SK-N-SH treated with all-trans-retinoic acid at 6 μM for 48 hours (cell line): ENCODE data around the gene PPL.

ENCODE experiments used
- ATAC-seq: fragments of 200-7000 bp; cut with Tn5 transposase; 3 replicates; pipeline ENCODE4 v1.9.1; 2020; ENCODE audit warnings: mild to moderate bottlenecking, moderate library complexity
- ARNTL ChIP-seq: fragments of 450-650 bp; formaldehyde crosslinking; IDR thresholded peaks from 2 replicates; pipeline ENCODE4 v1.5.0; 2020; ENCODE audit warnings: low read depth, mild to moderate bottlenecking, moderate library complexity, borderline replicate concordance
- BACH2 ChIP-seq: fragments of 250-450 bp; sonication (Bioruptor Pico); IDR thresholded peaks from 2 replicates; pipeline ENCODE4 v1.9.0; 2021; ENCODE audit warnings: mild to moderate bottlenecking, borderline replicate concordance
- CSDC2 ChIP-seq: fragments of 250-450 bp; sonication (Bioruptor Pico); IDR thresholded peaks from 2 replicates; pipeline ENCODE4 v1.5.0; 2020; ENCODE audit warnings: mild to moderate bottlenecking, moderate library complexity
- GLIS3 ChIP-seq: fragments of 250-450 bp; sonication (Bioruptor Pico); IDR thresholded peaks from 2 replicates; pipeline ENCODE4 v1.5.0; 2020; ENCODE audit warnings: mild to moderate bottlenecking, moderate library complexity
- OSR1 ChIP-seq: fragments of 250-450 bp; sonication (Bioruptor Pico); IDR thresholded peaks from 2 replicates; pipeline ENCODE4 v1.8.0; 2022; ENCODE audit warnings: moderate library complexity, mild to moderate bottlenecking, inconsistent platforms
- SNAI2 ChIP-seq: fragments of 250-450 bp; sonication (Bioruptor Pico); IDR thresholded peaks from 2 replicates; pipeline ENCODE4 v1.5.0; 2020; ENCODE audit warnings: mild to moderate bottlenecking, moderate library complexity
- TCF4 ChIP-seq: fragments of 250-450 bp; sonication (Bioruptor Pico); IDR thresholded peaks from 2 replicates; pipeline ENCODE4 v1.8.0; 2021; ENCODE audit warnings: mild to moderate bottlenecking, moderate library complexity, borderline replicate concordance
- TOX ChIP-seq: fragments of 250-450 bp; sonication (Bioruptor Pico); IDR thresholded peaks from 2 replicates; pipeline ENCODE4 v1.8.0; 2021; ENCODE audit warnings: mild to moderate bottlenecking, moderate library complexity, borderline replicate concordance
- ZC3H10 ChIP-seq: fragments of 250-450 bp; sonication (Bioruptor Pico); IDR thresholded peaks from 2 replicates; pipeline ENCODE4 v1.5.1; 2021; ENCODE audit warnings: mild to moderate bottlenecking, moderate library complexity
- ZFP3 ChIP-seq: fragments of 250-450 bp; sonication (Bioruptor Pico); IDR thresholded peaks from 2 replicates; pipeline ENCODE4 v1.5.0; 2020; ENCODE audit warnings: mild to moderate bottlenecking, moderate library complexity
- ZFP30 ChIP-seq: fragments of 450-650 bp; formaldehyde crosslinking; IDR thresholded peaks from 2 replicates; pipeline ENCODE4 v1.5.0; 2022; ENCODE audit warnings: mild to moderate bottlenecking, moderate library complexity
- ZNF565 ChIP-seq: fragments of 450-650 bp; formaldehyde crosslinking; conservative IDR thresholded peaks from 2 replicates; pipeline ENCODE4 v1.5.0; 2020; ENCODE audit warnings: low read depth, mild to moderate bottlenecking, moderate library complexity
- ZNF70 ChIP-seq: fragments of 450-650 bp; formaldehyde crosslinking; IDR thresholded peaks from 2 replicates; pipeline ENCODE4 v1.5.0; 2020; ENCODE audit warnings: mild to moderate bottlenecking, moderate library complexity
- TF ChIP-seq, protein P1 (sequence below): fragments of 250-450 bp; sonication (Bioruptor Pico); IDR thresholded peaks from 2 replicates; pipeline ENCODE4 v1.5.0; 2020; ENCODE audit warnings: mild to moderate bottlenecking, moderate library complexity
- TF ChIP-seq, protein P2 (sequence below): fragments of 250-450 bp; sonication (Bioruptor Pico); IDR thresholded peaks from 2 replicates; pipeline ENCODE4 v1.5.1; 2020; ENCODE audit warnings: low read depth, mild to moderate bottlenecking, moderate library complexity
- TF ChIP-seq, protein P3 (sequence below): fragments of 250-450 bp; sonication (Bioruptor Pico); IDR thresholded peaks from 2 replicates; pipeline ENCODE4 v1.8.0; 2021; ENCODE audit warnings: low read depth, mild to moderate bottlenecking, moderate library complexity, borderline replicate concordance
- TF ChIP-seq, protein P4 (sequence below): fragments of 250-450 bp; sonication (Bioruptor Pico); IDR thresholded peaks from 2 replicates; pipeline ENCODE4 v1.8.0; 2020; ENCODE audit warnings: mild to moderate bottlenecking, moderate library complexity, borderline replicate concordance

Gene PPL

DNA sequence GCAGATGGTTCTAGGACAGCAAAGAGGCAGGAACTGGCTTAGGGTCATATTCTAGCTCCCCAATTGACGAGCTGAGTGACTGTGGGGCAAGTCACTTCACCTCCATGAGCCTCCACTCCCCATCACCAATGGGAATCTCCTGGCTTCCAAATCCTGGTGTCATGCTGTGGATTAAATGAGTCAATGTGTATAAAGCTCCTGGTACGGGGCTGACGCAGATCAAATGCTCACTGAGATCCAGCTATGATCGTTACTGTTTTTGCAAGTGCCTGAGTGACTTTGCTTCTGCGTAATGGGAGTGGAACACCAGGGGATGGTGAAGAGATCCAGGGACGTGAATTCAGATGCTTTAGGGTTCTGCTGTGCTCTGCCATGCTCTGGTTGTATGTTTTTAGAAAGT lies 23.6 kb upstream of the PPL start (continued):
- TF ChIP-seq, protein P1, sequence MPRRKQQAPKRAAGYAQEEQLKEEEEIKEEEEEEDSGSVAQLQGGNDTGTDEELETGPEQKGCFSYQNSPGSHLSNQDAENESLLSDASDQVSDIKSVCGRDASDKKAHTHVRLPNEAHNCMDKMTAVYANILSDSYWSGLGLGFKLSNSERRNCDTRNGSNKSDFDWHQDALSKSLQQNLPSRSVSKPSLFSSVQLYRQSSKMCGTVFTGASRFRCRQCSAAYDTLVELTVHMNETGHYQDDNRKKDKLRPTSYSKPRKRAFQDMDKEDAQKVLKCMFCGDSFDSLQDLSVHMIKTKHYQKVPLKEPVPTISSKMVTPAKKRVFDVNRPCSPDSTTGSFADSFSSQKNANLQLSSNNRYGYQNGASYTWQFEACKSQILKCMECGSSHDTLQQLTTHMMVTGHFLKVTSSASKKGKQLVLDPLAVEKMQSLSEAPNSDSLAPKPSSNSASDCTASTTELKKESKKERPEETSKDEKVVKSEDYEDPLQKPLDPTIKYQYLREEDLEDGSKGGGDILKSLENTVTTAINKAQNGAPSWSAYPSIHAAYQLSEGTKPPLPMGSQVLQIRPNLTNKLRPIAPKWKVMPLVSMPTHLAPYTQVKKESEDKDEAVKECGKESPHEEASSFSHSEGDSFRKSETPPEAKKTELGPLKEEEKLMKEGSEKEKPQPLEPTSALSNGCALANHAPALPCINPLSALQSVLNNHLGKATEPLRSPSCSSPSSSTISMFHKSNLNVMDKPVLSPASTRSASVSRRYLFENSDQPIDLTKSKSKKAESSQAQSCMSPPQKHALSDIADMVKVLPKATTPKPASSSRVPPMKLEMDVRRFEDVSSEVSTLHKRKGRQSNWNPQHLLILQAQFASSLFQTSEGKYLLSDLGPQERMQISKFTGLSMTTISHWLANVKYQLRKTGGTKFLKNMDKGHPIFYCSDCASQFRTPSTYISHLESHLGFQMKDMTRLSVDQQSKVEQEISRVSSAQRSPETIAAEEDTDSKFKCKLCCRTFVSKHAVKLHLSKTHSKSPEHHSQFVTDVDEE (CRISPR knock-in tag), result no peak
- no peak for TF ChIP-seq ZNF565 (CRISPR knock-in tag)

DNA sequence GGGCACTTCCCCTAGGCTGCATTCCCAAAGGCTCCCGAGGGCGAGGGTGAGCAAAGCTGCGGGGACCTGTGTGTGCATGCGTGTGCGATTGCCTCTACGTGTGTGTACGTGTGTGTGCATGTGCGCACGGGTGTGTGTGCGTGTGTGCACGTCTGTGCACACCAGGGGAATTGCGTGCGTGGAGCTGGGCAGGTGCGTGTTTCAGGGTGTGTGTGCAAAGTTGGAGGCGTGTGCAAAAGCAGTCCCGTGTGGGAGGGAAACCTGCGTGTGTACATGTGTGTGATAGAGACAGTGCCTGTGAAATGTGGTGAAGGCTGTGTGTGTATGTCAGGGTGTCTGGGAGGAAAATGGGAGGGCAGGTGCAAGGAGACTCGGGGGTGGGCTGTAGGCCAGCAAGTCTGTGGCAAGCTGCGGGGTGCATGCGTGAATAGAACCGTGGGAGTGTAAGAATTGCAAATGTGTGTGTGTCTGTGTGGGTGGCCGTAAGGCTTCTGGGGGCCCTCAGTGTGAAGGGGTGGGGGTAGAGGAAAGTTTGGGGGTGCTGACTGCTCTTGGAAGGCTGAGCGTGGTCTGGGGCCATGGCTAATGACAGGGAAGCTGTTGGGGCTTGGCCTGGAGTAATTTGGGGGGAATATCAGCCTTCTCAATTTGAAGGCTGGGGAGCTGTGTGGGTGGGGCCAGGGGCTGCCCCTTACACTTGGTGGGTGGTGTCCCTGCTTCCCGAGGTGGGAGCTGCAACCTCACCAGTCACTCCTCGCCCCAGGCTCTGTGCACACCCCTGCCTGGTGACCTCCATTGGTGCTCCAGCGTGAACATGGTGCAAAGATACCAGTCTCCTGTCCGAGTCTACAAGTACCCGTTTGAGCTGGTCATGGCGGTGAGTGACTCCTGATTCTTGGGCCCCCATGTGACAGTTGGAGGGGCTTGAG lies 21.8 kb upstream of the PPL start:
- TF ChIP-seq TCF4 (CRISPR knock-in tag), result no peak
- TF ChIP-seq, protein P2, sequence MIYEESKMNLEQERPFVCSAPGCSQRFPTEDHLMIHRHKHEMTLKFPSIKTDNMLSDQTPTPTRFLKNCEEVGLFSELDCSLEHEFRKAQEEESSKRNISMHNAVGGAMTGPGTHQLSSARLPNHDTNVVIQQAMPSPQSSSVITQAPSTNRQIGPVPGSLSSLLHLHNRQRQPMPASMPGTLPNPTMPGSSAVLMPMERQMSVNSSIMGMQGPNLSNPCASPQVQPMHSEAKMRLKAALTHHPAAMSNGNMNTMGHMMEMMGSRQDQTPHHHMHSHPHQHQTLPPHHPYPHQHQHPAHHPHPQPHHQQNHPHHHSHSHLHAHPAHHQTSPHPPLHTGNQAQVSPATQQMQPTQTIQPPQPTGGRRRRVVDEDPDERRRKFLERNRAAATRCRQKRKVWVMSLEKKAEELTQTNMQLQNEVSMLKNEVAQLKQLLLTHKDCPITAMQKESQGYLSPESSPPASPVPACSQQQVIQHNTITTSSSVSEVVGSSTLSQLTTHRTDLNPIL (CRISPR knock-in tag), result no peak
- no peak for TF ChIP-seq OSR1 (CRISPR knock-in tag)
- TF ChIP-seq SNAI2, result no peak
- ATAC-seq, result no peak

DNA sequence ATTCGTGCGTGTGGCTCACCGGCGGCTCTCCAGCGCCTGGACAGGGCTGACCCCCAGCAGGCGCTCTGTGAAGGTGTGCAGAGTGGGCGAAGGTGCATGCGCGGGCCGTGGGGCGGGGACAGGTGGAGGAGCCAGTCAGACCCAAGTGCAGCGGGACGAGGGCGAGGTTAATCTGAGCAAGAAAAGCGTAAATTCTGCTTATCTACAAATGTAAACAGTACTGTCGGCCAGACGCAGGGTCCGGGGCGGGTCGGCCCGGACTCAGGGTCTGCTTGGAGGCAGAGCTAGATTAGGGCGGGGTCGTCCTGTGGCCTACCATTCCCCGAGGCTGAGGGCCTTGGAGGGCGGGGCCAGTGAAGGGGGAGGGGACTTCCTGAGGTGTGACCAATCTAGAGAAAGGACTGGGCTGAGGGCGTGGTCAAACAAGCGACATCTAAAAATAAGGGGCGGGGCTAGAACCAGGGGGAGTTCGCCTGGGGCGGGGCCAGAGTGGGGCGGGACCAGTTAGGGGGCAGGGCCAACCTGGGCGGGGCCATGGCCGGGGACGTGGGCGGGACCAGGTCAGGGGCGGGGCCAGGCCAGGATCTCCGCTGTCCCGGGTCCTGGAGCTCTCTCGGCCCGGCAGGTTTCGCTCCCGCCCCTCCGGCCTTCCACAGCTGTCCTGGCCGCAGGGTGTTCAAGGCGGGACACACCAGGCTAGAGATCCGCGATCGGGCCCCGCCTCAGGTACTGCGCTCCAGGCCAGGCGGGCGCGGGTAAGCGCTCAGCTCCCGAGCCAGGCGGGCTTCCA lies 21.0 kb upstream of the PPL start, which contains the start of gene SEC14L5:
Gene SEC14L5, plus strand, starts transcription at position 611 of the 790 bp plus-strand sequence. CDS start 994 bp downstream, outside the sequence.
- ATAC-seq, result peak; percentile 92
- TF ChIP-seq BACH2 (CRISPR knock-in tag) (no peak), OSR1 (CRISPR knock-in tag) (no peak), ZFP3 (no peak), TOX (CRISPR knock-in tag) (no peak), ZC3H10 (CRISPR knock-in tag) (no peak), SNAI2 (no peak), TCF4 (CRISPR knock-in tag) (no peak), ARNTL (CRISPR knock-in tag) (no peak), ZNF70 (CRISPR knock-in tag) (no peak), GLIS3 (no peak), ZFP30 (no peak)
- TF ChIP-seq, protein P2 (CRISPR knock-in tag), result no peak
- TF ChIP-seq, protein P3, sequence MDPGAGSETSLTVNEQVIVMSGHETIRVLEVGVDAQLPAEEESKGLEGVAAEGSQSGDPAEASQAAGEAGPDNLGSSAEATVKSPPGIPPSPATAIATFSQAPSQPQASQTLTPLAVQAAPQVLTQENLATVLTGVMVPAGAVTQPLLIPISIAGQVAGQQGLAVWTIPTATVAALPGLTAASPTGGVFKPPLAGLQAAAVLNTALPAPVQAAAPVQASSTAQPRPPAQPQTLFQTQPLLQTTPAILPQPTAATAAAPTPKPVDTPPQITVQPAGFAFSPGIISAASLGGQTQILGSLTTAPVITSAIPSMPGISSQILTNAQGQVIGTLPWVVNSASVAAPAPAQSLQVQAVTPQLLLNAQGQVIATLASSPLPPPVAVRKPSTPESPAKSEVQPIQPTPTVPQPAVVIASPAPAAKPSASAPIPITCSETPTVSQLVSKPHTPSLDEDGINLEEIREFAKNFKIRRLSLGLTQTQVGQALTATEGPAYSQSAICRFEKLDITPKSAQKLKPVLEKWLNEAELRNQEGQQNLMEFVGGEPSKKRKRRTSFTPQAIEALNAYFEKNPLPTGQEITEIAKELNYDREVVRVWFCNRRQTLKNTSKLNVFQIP, result no peak
- TF ChIP-seq, protein P4, sequence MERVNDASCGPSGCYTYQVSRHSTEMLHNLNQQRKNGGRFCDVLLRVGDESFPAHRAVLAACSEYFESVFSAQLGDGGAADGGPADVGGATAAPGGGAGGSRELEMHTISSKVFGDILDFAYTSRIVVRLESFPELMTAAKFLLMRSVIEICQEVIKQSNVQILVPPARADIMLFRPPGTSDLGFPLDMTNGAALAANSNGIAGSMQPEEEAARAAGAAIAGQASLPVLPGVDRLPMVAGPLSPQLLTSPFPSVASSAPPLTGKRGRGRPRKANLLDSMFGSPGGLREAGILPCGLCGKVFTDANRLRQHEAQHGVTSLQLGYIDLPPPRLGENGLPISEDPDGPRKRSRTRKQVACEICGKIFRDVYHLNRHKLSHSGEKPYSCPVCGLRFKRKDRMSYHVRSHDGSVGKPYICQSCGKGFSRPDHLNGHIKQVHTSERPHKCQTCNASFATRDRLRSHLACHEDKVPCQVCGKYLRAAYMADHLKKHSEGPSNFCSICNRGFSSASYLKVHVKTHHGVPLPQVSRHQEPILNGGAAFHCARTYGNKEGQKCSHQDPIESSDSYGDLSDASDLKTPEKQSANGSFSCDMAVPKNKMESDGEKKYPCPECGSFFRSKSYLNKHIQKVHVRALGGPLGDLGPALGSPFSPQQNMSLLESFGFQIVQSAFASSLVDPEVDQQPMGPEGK, result no peak

DNA sequence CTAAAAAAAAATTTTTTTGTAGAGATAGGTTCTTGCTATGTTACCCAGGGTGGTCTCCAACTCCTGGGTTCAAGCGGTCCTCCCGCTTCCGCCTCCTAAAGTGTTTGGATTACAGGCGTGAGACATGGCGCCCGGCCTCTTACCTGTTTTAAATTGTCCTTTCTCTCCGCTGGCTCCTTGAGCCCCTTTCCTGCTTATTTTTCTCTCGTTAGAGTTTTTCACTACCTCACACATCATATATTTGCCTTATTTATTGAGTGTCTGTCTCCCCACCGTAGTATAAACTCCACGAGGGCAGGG lies 20.4 kb upstream of the PPL start:
- no peak for TF ChIP-seq CSDC2 (CRISPR knock-in tag)

More for the DNA sequence above, 20.4 kb upstream of the PPL start:
- ATAC-seq, result no peak
